SU-DHL-6 (cell line): ENCODE data around the gene COL11A1.

ENCODE experiments used
- H2AFZ ChIP-seq: fragments of 200-600 bp; sonication (generic); 2 replicates; pipeline ENCODE4 v1.6.1; 2014; ENCODE audit warnings: low read depth, mild to moderate bottlenecking, moderate library complexity, mixed read lengths, antibody characterized with exemption, low read length; ENCODE audit not compliant: severe bottlenecking
- H3F3A ChIP-seq: fragments of 200-600 bp; shearing (Covaris generic); 2 replicates; pipeline ENCODE4 v1.6.0; 2016; ENCODE audit warnings: antibody characterized with exemption, mild to moderate bottlenecking; ENCODE audit not compliant: insufficient read depth
- H3K27ac ChIP-seq: fragments of 200-600 bp; sonication (generic); 2 replicates; pipeline ENCODE4 v1.5.1; 2016; ENCODE audit warnings: low read depth, mild to moderate bottlenecking, low read length, moderate library complexity, mixed read lengths
- H3K27me3 ChIP-seq: fragments of 200-600 bp; sonication (generic), shearing (Covaris generic); 2 replicates; pipeline ENCODE4 v1.6.0; 2014; ENCODE audit warnings: mild to moderate bottlenecking, low read length
- H3K36me3 ChIP-seq: fragments of 200-600 bp; sonication (generic); 2 replicates; pipeline ENCODE4 v1.6.1; 2014; ENCODE audit warnings: mild to moderate bottlenecking, low read length, mixed read lengths
- H3K4me2 ChIP-seq: fragments of 300-600, 200-600 bp; shearing (Covaris generic), sonication (generic); 2 replicates; pipeline ENCODE4 v1.6.0; 2014; ENCODE audit warnings: low read length, low read depth, mild to moderate bottlenecking; ENCODE audit not compliant: poor library complexity, severe bottlenecking
- H3K4me3 ChIP-seq: fragments of 200-600 bp; sonication (generic); 2 replicates; pipeline ENCODE4 v1.5.1; 2014; ENCODE audit warnings: antibody characterized with exemption, low read length, mild to moderate bottlenecking, mixed read lengths; ENCODE audit not compliant: insufficient read depth, poor library complexity, severe bottlenecking
- H3K79me2 ChIP-seq: fragments of 200-600 bp; sonication (generic); 2 replicates; pipeline ENCODE4 v1.6.1; 2014; ENCODE audit warnings: mild to moderate bottlenecking, low read length, moderate library complexity; ENCODE audit not compliant: insufficient read depth
- H3K9ac ChIP-seq: fragments of 200-600 bp; sonication (generic); 2 replicates; pipeline ENCODE4 v1.7.0; 2014; ENCODE audit warnings: mild to moderate bottlenecking, low read length
- H3K9me2 ChIP-seq: fragments of 200-600 bp; sonication (generic); replicated peaks from 2 replicates; pipeline ENCODE4 v1.6.1; 2014; ENCODE audit warnings: low read length; ENCODE audit not compliant: insufficient read depth
- H3K9me3 ChIP-seq: fragments of 200-600 bp; sonication (generic); 2 replicates; pipeline ENCODE4 v1.6.1; 2014; ENCODE audit warnings: low read length, mixed read lengths; ENCODE audit not compliant: insufficient read depth
- H4K20me1 ChIP-seq: fragments of 200-600 bp; sonication (generic); 2 replicates; pipeline ENCODE4 v1.6.1; 2014; ENCODE audit warnings: low read depth, mild to moderate bottlenecking, antibody characterized with exemption, low read length, moderate library complexity, mixed read lengths
- CTCF ChIP-seq: fragments of 200-600 bp; sonication (generic); IDR thresholded peaks from one replicate; pipeline ENCODE4 v1.5.1; 2017; ENCODE audit warnings: antibody characterized with exemption, mild to moderate bottlenecking, low read length, moderate library complexity; ENCODE audit not compliant: insufficient read depth, poor library complexity, severe bottlenecking
- EZH2phosphoT487 ChIP-seq: fragments of 200-600 bp; sonication (generic), shearing (Covaris generic); conservative IDR thresholded peaks from 2 replicates; pipeline ENCODE4 v1.6.1; 2018; ENCODE audit warnings: mild to moderate bottlenecking, antibody characterized with exemption, low read length, moderate library complexity, mixed read lengths

The COL11A1 gene

DNA sequence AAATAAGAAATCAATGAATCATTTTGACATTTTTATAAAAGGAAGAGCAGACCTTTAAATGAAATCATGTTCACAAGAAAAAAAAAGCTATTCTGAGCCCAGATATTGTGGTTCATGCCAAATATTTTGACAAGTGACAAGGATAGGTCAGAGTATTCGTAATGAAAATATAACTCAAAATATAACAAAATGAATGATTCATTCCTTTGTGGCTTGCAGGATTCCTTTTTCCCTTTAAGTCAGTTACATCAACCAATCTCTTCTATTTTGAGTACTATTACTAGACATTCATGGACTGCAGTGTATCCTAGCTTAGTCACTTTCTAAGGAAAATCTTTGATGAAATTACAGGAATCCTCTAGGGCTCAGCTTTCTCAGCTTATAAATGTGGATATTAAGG is 188.7 kb downstream of the COL11A1 start:
- TF ChIP-seq EZH2phosphoT487 (no peak), CTCF (no peak)

GRCh38 chr1:102901996-102902395 is 206.3 kb downstream of the COL11A1 start:
- Histone ChIP-seq H3F3A (no peaks in the 10 kb centered on the region), H3K4me3 (no peak overlapping the region), H2AFZ (no peak overlapping the region), H3K4me2 (no peak overlapping the region), H3K79me2 (no peaks in the 10 kb centered on the region), H3K27me3 (no peaks in the 10 kb centered on the region), H3K36me3 (no peaks in the 10 kb centered on the region), H3K27ac (no peak overlapping the region), H3K9me3 (no peaks in the 10 kb centered on the region), H3K9ac (no peak overlapping the region), H3K9me2 (no peaks in the 10 kb centered on the region), H4K20me1 (no peaks in the 10 kb centered on the region)
- TF ChIP-seq EZH2phosphoT487 (no peak), CTCF (no peak)

More for the DNA sequence above, 188.7 kb downstream of the COL11A1 start:
- no peak overlapping the region for H2AFZ ChIP-seq
- no peak overlapping the region for H3K4me3 ChIP-seq
- H3K27me3 ChIP-seq, result no peaks in the 10 kb centered on the region
- no peaks in the 10 kb centered on the region for H3F3A ChIP-seq
- no peaks in the 10 kb centered on the region for H3K9me3 ChIP-seq
- H3K4me2 ChIP-seq, result no peak overlapping the region
- H3K9ac ChIP-seq, result no peak overlapping the region
- H3K27ac ChIP-seq, result no peak overlapping the region
- H4K20me1 ChIP-seq, result no peaks in the 10 kb centered on the region
- H3K79me2 ChIP-seq, result no peaks in the 10 kb centered on the region
- H3K36me3 ChIP-seq, result no peaks in the 10 kb centered on the region
- H3K9me2 ChIP-seq, result no peaks in the 10 kb centered on the region; the same call in 1 of the 2 replicates

DNA sequence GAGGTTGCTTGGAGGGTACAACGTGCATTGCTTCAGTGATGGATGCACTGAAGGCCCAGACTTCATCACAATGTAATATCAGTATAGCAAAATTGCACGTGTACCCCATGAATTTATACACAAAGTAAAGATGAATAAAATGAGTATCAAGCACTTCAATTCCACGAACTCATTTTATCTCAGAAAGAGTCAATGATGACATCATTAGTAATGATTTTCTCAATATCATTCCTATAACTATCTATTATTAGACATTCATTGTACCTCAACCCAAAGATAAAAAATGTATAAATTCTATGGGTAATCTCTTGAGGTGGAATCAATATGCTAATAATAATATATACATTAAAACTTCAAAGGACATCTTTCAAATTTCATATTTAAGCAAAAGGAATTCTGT is 208.4 kb downstream of the COL11A1 start:
- H3K27me3 ChIP-seq, result no peaks in the 10 kb centered on the region
- H3K9ac ChIP-seq, result no peak overlapping the region
- no peaks in the 10 kb centered on the region for H3F3A ChIP-seq
- H3K36me3 ChIP-seq, result no peaks in the 10 kb centered on the region
- H3K79me2 ChIP-seq, result no peaks in the 10 kb centered on the region
- H3K27ac ChIP-seq, result no peak overlapping the region
- no peaks in the 10 kb centered on the region for H3K9me2 ChIP-seq
- no peaks in the 10 kb centered on the region for H4K20me1 ChIP-seq
- H2AFZ ChIP-seq, result no peak overlapping the region
- no peak overlapping the region for H3K4me2 ChIP-seq
- H3K4me3 ChIP-seq, result no peak overlapping the region
- TF ChIP-seq EZH2phosphoT487 (no peak), CTCF (no peak)
- no peaks in the 10 kb centered on the region for H3K9me3 ChIP-seq
